Retina (tissue), 1 donor: ENCODE results near the gene ANXA2R.
A peak's percentile ranks its signal among the peaks of the same experiment; 100 is the strongest.
"Not testable (repeated sequence)": the region's sequence is repeated elsewhere in the genome, so short reads cannot be mapped to it uniquely, and the experiment has no call there.

ENCODE experiments used
- DNase-seq: peaks from one replicate; pipeline ENCODE4 v3.0.0-alpha.2; 2016

Gene ANXA2R

DNA sequence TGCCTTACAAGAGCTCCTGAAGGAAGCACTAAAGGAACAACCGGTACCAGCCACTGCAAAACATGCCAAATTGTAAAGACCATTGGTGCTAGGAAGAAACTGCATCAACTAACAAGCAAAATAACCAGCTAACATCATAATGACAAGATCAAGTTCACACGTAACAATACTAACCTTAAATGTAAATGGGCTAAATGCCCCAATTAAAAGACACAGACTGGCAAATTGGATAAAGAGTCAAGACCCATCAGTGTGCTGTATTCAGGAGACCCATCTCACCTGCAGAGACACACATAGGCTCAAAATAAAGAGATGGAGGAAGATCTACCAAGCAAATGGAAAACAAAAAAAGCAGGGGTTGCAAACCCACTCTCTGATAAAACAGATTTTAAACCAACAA is 15.0 kb upstream of the ANXA2R start:
- not testable (repeated sequence) for DNase-seq

DNA sequence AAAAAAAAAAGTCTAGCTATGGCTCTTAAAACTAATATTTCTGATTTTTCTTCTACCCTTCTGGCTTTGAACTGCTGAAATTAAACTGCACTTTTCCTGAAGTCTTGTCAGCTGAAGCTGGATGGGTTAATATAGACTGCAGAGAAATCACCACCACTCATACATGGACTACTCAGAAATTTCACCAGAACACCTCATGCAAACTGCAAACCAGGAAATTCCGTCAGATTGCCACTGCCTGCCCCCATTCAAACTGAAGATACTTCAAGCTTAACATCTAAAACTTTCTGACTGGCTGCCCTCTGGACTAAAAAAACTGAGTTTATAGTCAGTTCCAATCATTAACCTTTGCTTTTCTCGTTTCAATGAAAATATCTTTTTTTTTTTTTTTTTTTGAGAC is 11.6 kb upstream of the ANXA2R start:
- DNase-seq: no peak

DNA sequence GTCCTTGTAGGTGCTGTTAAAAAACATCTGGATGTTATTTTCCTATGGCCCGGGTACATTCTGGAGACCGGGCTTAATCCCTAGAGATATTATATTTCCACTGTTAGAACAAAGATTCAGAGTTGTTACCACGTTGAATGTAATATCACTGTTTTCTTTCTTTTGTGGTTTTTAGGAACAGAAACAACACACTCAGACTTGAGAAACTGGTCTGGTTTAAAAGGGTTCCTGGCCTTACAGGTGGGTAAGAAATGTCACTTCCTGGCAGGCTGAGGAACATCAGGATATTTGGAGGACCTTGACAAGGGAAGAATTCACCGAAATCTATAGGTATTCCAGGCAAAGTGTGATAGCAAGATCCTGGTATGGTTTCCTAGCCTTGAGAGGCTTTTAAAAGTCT is 10.3 kb upstream of the ANXA2R start:
- no peak for DNase-seq

DNA sequence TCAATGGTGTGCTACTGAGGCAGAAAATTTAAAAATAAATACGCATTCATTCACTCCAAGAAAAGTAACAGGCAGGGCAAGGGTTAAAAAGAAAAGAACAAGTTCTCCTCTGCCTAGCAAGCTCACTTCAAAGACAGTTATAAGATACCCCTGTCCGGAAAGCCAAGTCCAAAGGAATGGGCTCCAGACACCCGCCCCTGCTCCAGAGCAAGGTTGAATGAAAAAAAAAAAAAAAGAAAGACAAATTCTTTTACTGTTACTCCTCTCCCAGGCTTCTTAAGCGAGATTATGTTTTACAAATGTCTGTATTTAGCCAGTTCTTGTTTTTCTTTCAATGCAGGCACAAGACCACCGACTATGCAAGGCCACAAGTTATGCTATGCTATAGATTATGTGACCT is 9.1 kb upstream of the ANXA2R start:
- DNase-seq: no peak

DNA sequence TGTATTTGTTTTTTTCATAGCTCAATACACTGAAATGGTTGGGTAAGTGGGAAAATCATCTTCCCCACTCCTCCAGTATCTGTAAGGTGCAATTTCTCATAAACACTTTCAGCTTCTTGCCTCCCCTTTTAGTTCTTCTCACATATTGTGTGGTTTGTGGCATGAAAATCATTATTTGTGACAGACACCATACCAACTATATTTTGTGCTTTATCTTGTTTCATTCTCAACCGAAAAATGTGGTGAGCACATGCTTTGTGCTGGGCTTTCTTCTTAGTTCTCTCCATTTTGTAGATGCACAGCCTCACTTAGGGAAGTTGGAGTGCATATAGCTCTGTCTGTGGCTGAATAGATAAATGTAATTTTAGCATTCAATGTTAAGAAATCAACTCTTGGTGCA is 6.4 kb upstream of the ANXA2R start:
- no peak for DNase-seq

DNA sequence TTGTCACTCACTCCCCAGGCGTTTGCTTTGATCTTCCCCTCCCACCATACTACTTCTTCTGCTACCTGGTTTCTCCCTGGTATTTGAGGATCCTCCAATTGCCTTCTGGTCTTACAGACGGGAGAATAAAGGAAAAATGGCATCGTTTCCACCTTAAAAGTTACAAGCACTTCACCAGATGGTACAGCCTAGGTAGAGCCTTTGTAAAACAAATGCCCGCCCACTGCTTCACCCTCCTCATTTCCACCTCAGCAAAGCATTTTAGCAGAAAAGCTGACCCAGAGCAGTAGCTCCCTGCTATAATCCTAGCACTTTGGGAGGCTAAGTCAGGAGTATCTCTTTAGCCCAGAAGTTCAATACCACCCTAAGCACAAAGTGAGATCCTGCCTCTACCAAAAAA is 5.1 kb upstream of the ANXA2R start:
- DNase-seq: no peak

DNA sequence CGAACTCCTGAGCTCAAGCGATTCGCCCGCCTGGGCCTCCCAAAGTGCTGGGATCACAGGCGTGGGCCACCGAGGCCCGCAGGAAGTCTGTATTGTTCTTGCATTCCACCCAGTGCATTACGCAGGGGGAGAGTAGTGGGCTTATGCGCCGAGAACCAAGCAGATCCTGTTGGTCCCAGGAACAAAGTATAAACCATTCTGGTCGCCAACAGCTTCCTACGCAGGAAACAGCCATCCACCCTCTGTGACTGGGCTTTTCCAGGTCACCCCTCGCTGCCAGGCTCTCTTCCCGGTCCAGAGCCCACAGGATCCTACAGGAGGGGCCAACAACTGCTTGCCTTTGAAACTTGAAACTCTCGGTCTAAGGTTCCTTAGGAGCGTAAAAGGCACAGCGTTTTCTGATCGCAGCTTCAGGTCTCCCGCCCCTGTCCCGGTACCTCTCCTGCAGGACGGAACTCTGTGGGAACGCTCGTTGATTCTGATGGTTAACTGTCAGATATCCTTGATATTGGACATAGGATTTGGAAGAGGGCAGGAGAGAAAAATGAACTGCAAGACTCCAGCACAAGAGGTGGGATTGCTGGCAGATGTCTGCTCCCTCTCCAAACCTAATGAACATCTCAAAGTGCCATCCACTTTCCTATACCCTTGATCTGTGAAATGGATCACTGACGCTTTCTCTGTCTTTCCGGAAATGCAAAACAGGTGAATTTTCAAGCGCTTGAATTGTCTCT is 4.2 kb upstream of the ANXA2R start:
- no peak for DNase-seq

DNA sequence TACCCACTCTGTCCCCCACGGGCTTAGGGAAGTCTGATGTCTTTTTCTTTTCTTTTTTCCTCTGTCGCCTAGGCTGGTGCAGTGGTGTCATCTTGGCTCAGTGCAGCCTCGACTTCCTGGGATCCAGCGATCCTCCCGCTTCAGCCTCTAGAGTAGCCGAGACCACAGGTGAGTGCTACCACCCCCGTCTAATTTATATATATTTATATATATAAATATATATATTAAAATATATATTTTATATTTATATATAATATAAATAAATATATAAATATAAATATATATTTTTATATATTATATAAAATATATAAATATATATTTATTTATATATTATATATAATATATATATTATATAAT is 3.3 kb upstream of the ANXA2R start:
- DNase-seq: no peak

DNA sequence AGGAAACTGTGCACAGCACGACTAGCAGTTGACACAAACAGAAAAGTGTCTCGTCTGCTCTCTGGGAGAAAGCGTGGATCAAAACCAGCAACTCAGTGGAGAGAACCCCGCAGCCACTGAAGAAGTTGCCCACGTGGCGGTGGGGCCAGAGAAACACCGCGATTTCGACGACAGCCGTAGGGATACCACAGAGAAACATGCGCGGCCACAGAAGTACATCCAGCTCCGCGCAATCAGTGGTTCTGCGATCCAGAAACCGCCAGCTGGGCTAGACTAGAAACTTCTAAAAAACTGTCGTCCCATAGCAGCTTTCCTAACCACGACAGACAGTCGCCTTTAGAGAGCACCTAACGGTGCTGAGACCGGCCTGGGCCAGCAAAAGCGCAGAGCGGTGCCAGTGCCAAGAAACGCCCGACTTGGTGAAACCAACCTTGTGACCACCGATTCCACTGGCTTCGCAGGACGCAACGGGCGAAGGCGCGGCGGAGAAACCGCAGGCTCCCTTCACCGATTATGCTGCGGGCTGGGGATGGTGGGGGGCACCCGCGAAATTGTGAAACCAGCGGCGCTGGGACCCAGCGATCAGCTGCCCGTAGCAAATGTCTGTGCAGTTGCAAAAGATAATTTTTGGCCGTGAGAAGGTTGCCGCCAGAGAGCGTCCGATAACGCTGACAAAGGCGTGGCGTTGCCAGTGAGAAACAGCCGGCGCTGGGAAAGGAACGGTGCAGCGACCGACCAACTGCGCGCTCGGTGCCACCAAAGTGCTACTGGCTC is 2.7 kb upstream of the ANXA2R start:
- DNase-seq: peak; percentile 91

DNA sequence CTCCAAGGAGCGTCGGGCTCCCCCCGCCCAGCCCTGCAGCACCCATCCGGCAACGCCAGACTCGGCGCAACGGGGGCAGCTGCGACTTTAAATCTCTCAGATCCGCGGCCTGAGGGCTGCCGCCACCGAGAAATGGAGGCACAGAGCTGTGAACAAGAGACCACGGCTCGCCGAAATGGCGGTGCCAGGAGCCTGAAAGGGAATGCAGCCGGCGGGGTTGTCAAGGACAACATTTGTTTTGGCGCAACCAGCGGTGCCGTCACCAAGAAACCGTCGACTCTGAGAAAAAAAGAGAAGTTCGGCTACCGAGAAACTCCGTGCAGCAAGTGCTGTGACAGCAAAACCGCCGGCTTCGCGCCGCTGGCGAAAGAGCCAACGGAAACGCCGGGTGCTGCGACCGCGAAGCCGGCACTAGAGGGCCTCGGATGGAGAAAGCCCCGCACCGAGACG is 2.1 kb upstream of the ANXA2R start:
- peak; percentile 94 for DNase-seq

DNA sequence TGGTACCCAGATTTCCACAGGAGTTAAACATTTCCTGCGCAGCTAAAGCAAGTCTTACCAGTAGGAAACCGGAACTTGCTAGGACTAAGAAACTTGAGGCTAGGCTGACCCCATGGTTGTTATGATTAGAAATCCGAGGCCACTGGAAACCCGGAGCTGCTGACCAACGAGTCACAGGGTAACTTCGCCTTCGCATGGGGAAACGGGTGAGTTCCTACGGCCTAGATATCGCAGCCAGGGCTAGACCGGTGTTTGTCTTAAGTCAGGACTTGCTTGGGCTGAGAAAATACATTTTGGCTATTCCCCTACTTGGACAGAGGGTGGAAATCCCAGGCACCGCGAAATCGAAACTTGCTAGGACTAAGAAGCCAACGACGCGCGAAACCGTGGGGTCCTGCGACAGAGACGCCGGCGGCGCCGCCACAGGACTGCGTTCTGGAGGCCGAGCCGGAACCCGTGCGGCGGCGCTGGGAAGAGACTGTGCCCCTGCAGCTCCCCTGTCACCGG is 1.6 kb upstream of the ANXA2R start:
- DNase-seq: peak; percentile 92

DNA sequence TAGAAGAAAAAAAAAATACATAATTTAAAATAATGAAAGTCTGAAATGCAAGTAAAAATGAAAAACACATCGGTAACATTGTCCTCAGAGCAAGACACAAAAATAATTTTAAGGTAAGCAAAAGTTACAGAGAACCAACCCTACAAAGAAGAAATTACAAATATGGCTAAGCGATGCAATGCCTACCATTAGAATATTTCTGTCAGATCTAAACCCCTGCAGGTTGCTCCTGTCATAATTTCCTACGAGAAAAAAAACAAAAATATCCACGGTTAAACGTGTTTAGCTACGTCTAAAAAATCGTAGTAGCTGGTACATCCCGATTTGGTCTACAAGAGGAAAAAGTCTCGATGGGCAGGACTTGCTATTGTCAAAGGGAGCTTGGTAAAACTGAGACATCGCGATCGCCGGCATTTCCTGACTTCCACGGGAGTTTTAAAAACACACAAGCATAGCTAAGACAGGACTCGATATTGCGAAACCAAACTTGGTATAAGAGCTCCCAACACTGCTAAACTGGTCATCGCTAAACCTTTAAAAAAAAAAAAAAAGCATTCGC is 1.1 kb upstream of the ANXA2R start:
- no peak for DNase-seq

DNA sequence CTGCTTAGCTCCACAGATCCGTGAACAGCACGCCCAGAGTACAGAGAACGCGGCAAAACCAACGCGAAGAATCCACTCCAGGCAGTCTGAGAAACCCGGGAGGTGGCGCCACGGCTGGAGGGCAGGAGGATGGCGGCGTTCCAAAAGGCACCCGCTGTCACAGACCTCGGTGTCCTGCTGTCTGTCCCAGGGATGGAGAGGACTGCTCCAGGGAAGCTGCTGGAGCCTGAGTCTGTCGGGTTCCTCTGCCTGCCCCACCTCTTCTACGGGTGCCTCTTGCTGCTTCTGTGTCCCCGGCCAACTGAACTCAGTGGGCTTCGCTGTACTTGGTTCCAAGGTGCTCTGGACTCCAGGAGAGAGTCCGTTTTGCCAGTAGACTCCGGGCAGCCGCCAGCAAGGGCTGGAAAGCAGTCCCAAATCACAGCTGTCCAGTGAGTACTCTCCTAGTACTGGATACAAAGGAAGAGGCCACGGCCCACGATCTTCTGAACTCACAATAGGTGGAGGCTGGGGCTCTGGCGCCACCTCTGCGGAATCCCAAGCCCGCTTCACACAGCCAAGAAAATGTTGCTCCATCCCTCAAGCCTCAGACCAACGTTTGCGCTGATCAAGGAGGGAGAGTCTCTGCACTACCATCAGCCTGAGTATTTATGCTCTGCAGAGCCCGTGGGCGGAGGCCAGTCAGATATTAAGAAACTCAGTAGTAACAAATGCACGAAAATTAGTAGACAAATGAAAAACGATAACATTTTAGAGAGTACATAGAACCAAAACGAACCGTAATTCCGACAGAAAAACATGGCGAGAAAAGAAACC is 440 bp downstream of the ANXA2R start:
- DNase-seq: peak; percentile 84

DNA sequence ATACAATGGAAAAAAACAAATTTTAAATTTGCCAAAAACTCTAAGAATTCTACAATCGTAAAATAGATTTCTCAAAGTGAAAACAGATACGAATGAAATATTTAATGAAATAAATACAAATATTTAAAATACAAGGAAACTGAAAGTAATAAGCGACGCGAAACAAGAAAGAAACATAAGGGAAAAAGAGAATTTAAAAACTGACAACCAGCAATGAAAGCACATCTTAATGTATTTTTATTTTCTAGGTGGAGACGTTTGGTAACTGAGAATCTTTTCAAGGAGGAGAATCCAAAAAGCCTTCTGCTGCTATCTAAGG is 1.0 kb downstream of the ANXA2R start:
- DNase-seq: no peak

DNA sequence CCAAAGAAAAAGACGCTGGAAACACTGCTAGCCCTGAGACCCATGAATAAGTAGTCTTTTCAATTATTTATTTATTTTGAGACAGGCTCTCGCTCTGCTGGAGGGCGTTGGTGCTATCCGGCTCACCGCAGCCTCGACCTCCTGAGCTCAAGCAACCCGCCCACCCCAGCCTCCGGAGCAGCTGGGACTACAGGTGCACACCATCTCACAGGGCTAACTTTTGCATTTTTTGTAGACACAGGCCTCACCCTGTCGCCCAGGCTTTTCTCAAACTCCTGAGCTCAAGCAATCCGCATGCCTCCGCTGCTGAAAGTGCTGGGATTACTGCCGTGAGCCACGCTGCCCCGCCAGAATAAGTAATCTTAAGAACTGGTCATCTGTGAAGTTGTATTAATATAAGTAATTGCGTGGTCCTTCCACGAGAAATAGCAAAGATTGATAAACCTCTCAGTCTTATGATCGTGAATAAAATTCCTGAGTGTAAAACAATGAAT is 1.6 kb downstream of the ANXA2R start:
- DNase-seq: no peak

DNA sequence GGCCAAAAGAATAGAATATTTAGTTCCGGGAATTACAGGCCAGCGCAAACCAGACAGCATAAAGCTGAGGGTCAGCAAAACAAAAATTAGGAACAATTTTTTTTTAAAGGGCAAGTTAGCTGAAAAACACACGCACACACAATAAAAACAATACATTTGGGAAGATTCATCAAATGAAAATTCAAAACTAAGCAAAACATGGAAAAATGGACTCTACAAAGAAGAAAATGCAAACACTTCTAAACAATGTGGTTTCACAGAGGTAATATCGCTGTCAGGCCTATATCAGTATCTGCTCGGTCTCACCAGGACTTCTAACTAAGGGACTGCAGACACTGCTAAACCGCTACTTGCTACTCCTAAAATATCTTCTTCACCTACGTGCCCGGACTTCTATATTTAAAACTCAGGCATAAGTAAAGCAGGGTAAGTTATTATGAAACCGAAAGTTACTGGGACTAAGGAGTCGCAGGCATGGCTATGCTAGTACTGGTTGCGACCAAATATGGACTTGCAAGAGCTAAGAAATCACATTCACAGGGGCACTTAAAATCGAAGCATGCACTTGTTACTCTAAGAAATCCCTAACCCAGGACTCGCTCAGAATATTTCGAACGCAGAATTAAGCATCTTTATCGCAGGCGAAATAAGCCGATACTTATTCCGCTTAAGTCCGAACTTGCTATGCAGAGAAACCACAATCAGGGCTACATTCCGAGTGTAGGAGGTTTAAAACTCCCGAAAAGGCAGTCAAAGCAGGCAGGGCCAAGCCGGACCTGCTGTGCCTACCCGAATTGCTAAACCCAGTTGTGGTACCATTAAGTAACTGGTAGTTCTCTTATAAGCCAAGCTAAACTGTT is 2.3 kb downstream of the ANXA2R start:
- peak; percentile 74 for DNase-seq

DNA sequence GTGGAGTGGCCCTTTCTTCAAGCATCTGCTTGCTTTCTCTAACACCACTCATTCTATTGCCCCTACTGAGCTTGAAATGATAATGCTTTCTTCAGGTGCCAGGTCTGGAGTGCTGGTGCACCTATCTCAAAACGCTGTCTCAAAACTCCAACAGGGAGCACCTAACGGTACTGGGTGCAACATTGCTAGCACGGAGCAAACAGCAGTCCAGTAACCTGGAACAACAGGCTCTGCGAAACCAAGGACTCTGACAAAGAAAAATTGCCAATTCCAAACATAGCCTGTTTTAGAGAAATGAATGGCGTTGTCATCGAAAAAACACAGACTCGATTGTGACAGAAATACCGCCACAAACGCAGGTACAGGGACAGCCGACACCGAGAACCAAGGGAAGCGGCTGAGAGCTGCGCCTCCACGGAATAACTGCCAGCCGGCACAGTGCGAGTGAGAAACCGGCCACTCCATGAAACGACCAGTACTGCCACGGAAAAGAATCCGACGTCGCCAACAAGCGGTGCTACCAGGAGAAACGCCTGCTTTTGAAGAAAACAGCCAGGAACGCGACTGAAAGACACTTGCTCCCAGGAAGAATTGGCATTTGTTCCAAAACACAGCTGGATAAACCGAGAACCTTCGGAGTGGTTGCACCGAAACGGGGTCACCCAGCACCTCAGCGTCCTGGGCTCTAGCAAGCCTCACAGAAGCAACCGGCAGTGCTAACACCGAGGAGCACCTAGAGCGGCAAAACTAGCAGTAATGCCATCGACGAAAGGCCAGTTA is 3.1 kb downstream of the ANXA2R start:
- DNase-seq: peak; percentile 80

DNA sequence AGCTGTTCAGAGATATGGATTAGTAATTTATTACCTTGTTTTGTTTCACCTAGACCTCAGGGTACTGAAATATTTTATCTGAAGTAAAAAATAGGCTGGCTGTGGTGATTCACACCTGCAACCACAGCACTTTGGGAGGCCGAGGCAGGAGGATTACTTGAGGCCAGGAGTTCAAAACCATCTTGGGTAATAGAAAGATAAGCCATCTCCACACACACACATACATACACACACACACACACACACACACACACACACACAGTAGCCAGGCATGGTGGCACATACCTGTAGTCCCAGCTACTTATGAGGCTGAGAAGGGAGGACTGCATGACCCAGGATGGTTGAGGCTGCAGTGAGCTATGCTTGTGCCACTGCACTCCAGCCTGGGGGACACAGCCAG is 3.7 kb downstream of the ANXA2R start:
- DNase-seq: no peak

DNA sequence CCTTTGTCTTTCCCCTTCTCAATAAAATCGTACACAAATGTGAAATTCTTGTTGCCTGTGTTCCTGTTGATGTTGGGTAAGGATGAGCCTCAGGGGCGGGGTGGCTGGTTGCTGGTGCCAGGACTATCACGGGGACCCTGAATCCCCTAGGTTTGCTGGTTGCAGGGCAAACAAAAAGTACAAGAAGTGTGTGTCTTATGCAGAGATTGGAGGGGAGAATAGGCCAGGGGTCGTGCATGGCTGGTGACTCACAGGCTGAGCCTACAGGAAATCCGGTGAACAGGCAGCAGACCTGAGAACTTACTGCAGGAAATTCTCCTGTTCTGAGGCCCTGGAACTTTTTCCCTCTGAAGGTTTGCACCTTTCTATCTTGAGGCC is 5.5 kb downstream of the ANXA2R start:
- DNase-seq: peak; percentile 50

DNA sequence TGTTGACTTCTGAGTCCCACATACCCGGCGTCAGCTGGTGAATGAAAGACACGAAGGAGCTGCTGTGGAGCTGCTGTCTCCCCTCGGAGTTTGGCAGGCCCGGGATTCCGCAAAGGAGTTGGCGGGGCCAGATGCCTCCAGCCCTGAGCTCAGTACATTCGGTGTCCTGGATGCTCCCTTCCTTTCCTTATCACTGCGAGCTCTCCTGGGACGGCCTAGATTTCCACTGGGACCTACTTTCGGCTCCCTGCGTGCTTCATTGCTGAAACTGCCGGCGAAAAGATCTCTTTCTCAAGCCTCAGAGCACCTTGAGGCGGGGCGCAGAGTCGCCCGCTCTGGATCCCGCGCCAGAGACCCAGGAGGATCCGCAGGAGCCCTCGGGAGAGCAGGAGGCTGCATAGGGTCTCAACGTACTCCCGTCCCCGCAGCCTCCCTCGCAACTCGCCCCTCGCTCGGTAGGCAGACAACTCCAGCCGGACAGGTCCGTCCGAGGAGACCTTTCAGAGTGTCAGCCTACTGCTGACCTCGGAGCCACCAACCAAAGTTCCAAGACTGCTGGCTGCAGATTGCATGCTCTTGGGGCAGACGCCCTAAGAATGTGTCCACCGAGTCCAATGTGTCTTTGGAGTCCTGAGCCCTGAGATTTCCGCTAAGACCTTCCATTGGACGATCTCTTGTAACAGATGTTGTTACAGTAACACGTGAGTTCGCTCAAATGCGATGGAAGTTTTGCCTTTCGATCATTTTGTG is 6.1 kb downstream of the ANXA2R start:
- DNase-seq: peak; percentile 73
